Endothelial cell of umbilical vein (primary cell): ENCODE measurements around the gene EDC3. TPM values are rescaled to one million over a fixed set of nuclear protein-coding genes. Genes with fewer than 3 reads are reported as not detected.

ENCODE experiments used
- BruUV-seq: library from RNA; stranded (reverse); fragments of 400-500 nt; replicated peaks from 2 replicates; lab custom pipeline; 2021; lab: Mats Ljungman, UMichigan
- CTCF ChIA-PET: fragments of 300-600, 350-600 bp; sonication (Branson Sonifier 250); formaldehyde crosslinking; loops from one replicate; lab custom pipeline; 2021; ENCODE audit warnings: antibody characterized with exemption, inconsistent platforms; lab: Charles Lee
- POLR2A ChIA-PET: fragments of 300-600, 350-600 bp; sonication (Branson Sonifier 250); formaldehyde crosslinking; loops from one replicate; lab custom pipeline; 2021; ENCODE audit warnings: antibody characterized with exemption, inconsistent platforms; lab: Charles Lee
- DNase-seq: peaks from one replicate; pipeline ENCODE4 v3.0.0-alpha.2; 2011; ENCODE audit warnings: low read depth, low spot score
- FAIRE-seq: peaks from 2 replicates; lab custom pipeline; 2011; peaks lifted over from hg19 to GRCh38; lab: Jason Lieb, UNC
- H2AFZ ChIP-seq: 2 replicates; pipeline ENCODE4 v1.6.0; 2012; ENCODE audit warnings: low read depth, low read length, control low read depth, inconsistent platforms
- H3K27ac ChIP-seq: 2 replicates; pipeline ENCODE4 v1.5.1; 2011; ENCODE audit warnings: low read depth, mild to moderate bottlenecking, control low read depth, low read length, moderate library complexity; ENCODE audit not compliant: insufficient read depth
- H3K27me3 ChIP-seq, 2 experiments: 2 replicates each; pipeline versions ENCODE4 v1.6.0 to v1.6.1; 2011; ENCODE audit warnings: low read length in 2 of 2, mixed read lengths in 1 of 2; ENCODE audit not compliant: control insufficient read depth in 2 of 2, insufficient read depth in 2 of 2
- H3K36me3 ChIP-seq, 2 experiments: 2 replicates in 1 of 2; 3 replicates in 1 of 2; pipeline ENCODE4 v1.5.1; 2011; ENCODE audit warnings: low read length in 2 of 2, mild to moderate bottlenecking in 1 of 2, moderate library complexity in 1 of 2; ENCODE audit not compliant: control insufficient read depth in 2 of 2, insufficient read depth in 2 of 2; ENCODE audit errors: extremely low read depth in 1 of 2
- H3K4me1 ChIP-seq: 3 replicates; pipeline ENCODE4 v1.5.1; 2011; ENCODE audit warnings: mild to moderate bottlenecking, low read length; ENCODE audit not compliant: control insufficient read depth, insufficient read depth; ENCODE audit errors: extremely low read depth
- H3K4me2 ChIP-seq: 2 replicates; pipeline ENCODE4 v1.6.1; 2011; ENCODE audit warnings: low read length, control low read depth, mixed read lengths; ENCODE audit not compliant: insufficient read depth
- H3K4me3 ChIP-seq, 3 experiments: fragments of 200-600 bp in 1 of 3; sonication (generic), shearing (Covaris generic) in 1 of 3; replicated peaks in 1 of 3; 2 replicates each; pipeline ENCODE4 v1.5.1; 2011 to 2016; ENCODE audit warnings: control low read depth in 3 of 3, low read length in 3 of 3, mild to moderate bottlenecking in 2 of 3, inconsistent platforms in 1 of 3, low read depth in 1 of 3, moderate library complexity in 1 of 3; ENCODE audit not compliant: insufficient read depth in 1 of 3
- H3K79me2 ChIP-seq: 2 replicates; pipeline ENCODE4 v1.6.0; 2012; ENCODE audit warnings: low read length, inconsistent platforms; ENCODE audit not compliant: control insufficient read depth, insufficient read depth
- H3K9ac ChIP-seq: replicated peaks from 2 replicates; pipeline ENCODE3; 2011; ENCODE audit warnings: low read length, control low read depth; ENCODE audit not compliant: insufficient read depth; ENCODE audit errors: extremely low read depth
- H3K9me1 ChIP-seq: replicated peaks from 3 replicates; pipeline ENCODE4 v1.6.0; 2011; ENCODE audit warnings: mild to moderate bottlenecking, low read length; ENCODE audit not compliant: control insufficient read depth, insufficient read depth; ENCODE audit errors: extremely low read depth
- H3K9me3 ChIP-seq: replicated peaks from 2 replicates; pipeline ENCODE4 v1.5.1; 2012; ENCODE audit warnings: low read length, inconsistent platforms; ENCODE audit not compliant: control insufficient read depth, insufficient read depth
- H4K20me1 ChIP-seq: replicated peaks from 2 replicates; pipeline ENCODE3; 2011; ENCODE audit warnings: mild to moderate bottlenecking, low read length; ENCODE audit not compliant: control insufficient read depth, insufficient read depth; ENCODE audit errors: extremely low read depth
- FOS ChIP-seq: IDR thresholded peaks from 2 replicates; pipeline ENCODE4 v1.6.1; 2011; ENCODE audit warnings: mild to moderate bottlenecking, low read length, moderate library complexity, borderline replicate concordance; ENCODE audit not compliant: insufficient read depth
- MYC ChIP-seq: IDR thresholded peaks from one replicate; pipeline ENCODE4 v1.6.1; 2011; ENCODE audit warnings: mild to moderate bottlenecking, low read depth, low read length
- POLR2AphosphoS5 ChIP-seq: IDR thresholded peaks from 2 replicates; pipeline ENCODE4 v1.6.1; 2012; ENCODE audit warnings: low read depth, mild to moderate bottlenecking, control low read depth, low read length, moderate library complexity; ENCODE audit not compliant: insufficient read depth
- dilution Hi-C: fragments of 300-500 bp; cut with MboI; formaldehyde crosslinking; loops from one replicate; pipeline ENCODE4 v1.15.0; 2019; ENCODE audit warnings: low sequenced_read_pairs; ENCODE audit not compliant: extremely low pct_ligation_motif_present
- intact Hi-C: fragments of 100-400 bp; cut with micrococcal nuclease; formaldehyde crosslinking; loops from one replicate; pipeline ENCODE4 v1.10.0; 2022
- polyA plus RNA-seq, 4 experiments: library from polyadenylated mRNA; depleted of rRNA in 3 of 4; stranded (reverse) in 3 of 4; unstranded in 1 of 4; fragments of >200 nt; gene quantifications; 2 replicates each; pipeline versions ENCODE4 v1.2.1 to v1.2.3, GENCODE V29; 2011 to 2012; ENCODE audit warnings: missing spikeins in 1 of 4
- total RNA-seq: library from RNA; stranded (reverse); gene quantifications from 2 replicates; pipeline ENCODE4 v1.2.3, GENCODE V29; 2021
- TF ChIP-seq, protein P1 (sequence below): IDR thresholded peaks from 2 replicates; pipeline ENCODE4 v1.6.1; 2011; ENCODE audit not compliant: insufficient read depth, insufficient read length

Gene EDC3
- total and polyA plus RNA-seq, 2 donors (not counting 3 experiments of a cell fraction or from before 2014, with no cell fraction given), result 55.9 to 56.5 TPM

DNA sequence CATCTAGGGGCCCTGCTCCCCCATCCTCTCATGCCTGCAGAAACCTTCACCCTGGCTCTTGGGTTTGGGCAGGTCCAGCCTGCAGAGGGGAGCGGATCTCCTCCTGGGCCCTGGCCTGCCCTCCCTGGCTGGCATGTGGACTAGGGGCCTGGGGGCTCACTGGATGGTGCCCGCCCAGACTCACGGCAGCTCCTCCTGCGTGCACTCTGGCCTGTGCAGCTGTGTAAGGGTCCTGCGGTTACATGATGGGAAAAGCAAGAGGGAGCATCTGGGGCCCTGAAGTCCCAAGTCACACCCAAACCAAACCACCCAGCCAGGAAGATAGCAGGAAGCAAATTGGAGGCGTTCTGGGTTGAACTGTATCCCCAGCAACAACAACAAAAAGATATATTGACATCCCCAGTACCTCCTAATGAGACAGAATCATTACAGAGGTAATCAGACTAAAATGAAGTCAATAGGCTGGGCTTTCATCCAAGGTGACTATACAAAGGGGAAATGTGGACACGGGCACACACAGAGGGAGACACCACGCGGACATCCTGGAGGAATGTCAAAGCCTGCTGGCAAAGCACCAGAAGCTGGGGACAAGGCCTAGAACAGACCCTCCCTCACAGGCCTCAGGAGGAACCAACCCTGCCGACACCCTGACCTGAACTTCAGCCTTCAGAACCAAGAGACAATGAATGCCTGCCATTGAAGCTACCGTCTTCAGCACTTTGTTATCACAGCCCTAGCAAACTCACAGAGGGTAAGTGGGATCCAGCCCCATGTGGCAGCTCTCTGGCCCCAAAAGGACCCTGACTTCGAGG, 90.6 kb downstream of the EDC3 start:
- H3K9me3 ChIP-seq, result no peaks in the 10 kb centered on the region

DNA sequence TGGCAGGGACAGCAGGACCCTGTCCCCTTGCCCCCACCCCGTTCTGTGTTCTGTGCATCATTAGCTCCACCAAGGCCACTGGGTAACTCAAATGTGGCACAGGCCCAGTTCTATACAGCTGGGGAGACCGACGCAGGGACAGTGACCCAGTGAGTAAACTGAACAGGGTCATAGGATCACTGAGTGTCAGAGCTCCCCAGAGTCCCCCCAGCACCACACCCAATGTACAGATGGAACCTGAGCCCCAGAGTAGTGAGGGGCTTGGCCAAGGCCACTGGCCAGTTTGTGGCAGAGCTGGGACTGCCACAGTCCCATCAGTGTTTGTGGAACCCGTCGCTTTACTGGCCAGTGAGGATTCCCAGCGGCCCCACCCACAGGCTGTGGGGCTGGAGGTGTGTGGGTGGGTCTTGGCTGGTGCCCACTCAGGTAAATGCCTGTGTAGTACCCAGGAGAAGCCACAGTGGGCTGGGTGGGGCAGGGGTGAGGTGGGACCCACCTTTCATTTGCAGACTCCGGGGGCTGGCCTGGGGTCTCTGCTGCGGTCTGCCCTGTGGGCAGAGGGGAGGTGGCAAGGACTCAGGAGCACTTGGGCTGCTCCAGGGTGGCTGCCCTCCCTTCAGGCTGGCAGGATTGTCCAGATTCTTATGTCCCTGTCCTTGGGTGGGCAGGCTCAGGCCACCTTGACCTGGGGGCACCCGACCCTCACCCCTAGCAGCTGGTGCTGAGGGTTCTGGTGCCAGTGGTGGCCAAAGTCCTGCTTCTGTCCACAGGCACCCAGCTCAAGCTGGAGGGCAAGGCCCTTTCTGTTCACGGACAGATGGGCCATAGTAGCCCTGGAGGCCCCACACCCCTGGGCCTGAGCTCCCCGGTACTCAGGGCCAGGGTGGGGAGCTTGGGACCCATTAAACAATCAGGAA, 91.8 kb downstream of the EDC3 start:
- no peaks in the 10 kb centered on the region for H3K9me1 ChIP-seq
- no peaks in the 10 kb centered on the region for H3K79me2 ChIP-seq
- H3K27ac ChIP-seq, result no peak overlapping the region
- no peaks in the 10 kb centered on the region for H3K9me3 ChIP-seq
- no TSS peak for BruUV-seq
- H2AFZ ChIP-seq, result no peak overlapping the region
- no peaks in the 10 kb centered on the region for H3K27me3 ChIP-seq
- no peak overlapping the region for H3K4me3 ChIP-seq
- no peaks in the 10 kb centered on the region for H3K36me3 ChIP-seq
- intact Hi-C loops (no loop called here), dilution Hi-C loops (no loop called here)
- no peak for FAIRE-seq
- POLR2A ChIA-PET, result interaction anchor here (0.6 kb wide), 1 partner anchor 167 kb away, joined by 3 read pairs; no protein-coding TSS in a partner anchor
- TF ChIP-seq POLR2AphosphoS5 (no peak), FOS (no peak), MYC (no peak)
- H3K9ac ChIP-seq, result no peak overlapping the region
- DNase-seq, result no peak
- CTCF ChIA-PET, result interaction anchor here (1.4 to 1.5 kb wide), 2 partner anchors 11 to 164 kb away, joined by 3 read pairs; no protein-coding TSS in a partner anchor
- no peaks in the 10 kb centered on the region for H4K20me1 ChIP-seq
- peaks cover 2% of the 10 kb centered on the region for H3K4me1 ChIP-seq
- no peak overlapping the region for H3K4me2 ChIP-seq

More for the DNA sequence above, 90.6 kb downstream of the EDC3 start:
- FAIRE-seq (no peak), DNase-seq (no peak)
- Histone ChIP-seq H3K9me1 (no peaks in the 10 kb centered on the region), H3K27me3 (no peaks in the 10 kb centered on the region), H3K27ac (no peak overlapping the region), H3K4me1 (no peaks in the 10 kb centered on the region), H2AFZ (no peak overlapping the region), H3K36me3 (no peaks in the 10 kb centered on the region), H3K4me2 (no peak overlapping the region), H3K9ac (no peak overlapping the region), H4K20me1 (no peaks in the 10 kb centered on the region), H3K4me3 (no peak overlapping the region), H3K79me2 (no peaks in the 10 kb centered on the region)
- BruUV-seq, result no TSS peak
- TF ChIP-seq, protein P1, sequence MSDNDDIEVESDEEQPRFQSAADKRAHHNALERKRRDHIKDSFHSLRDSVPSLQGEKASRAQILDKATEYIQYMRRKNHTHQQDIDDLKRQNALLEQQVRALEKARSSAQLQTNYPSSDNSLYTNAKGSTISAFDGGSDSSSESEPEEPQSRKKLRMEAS, result no peak
- ChIA-PET CTCF (no interaction called here), POLR2A (no interaction called here)
- intact Hi-C loops (no loop called here), dilution Hi-C loops (no loop called here)
